Tibial nerve (tissue), 4 donors: Measurements from ENCODE around the gene HSPB6.

Experiments used
- EP300 ChIP-seq, 2 donors: sonication (generic); formaldehyde crosslinking; IDR thresholded peaks; one replicate each; pipeline ENCODE4 v1.6.1; 2017; ENCODE audit warnings: antibody characterized with exemption in 2 of 2, mild to moderate bottlenecking in 1 of 2
- POLR2A ChIP-seq, 2 donors: fragments of 450-650 bp; IDR thresholded peaks; one replicate each; pipeline ENCODE4 v1.6.1; 2017; ENCODE audit warnings: antibody characterized with exemption in 2 of 2, mild to moderate bottlenecking in 2 of 2, moderate library complexity in 2 of 2
- TF ChIP-seq, protein P1 (sequence below), 5 experiments: fragments of 200-600 bp in 3 of 5; fragments of 450-650 bp in 2 of 5; sonication (generic) in 3 of 5; IDR thresholded peaks; one replicate each; pipeline ENCODE4 v1.5.1; 2016 to 2019; ENCODE audit warnings: antibody characterized with exemption in 5 of 5, mild to moderate bottlenecking in 3 of 5, moderate library complexity in 2 of 5

DNA sequence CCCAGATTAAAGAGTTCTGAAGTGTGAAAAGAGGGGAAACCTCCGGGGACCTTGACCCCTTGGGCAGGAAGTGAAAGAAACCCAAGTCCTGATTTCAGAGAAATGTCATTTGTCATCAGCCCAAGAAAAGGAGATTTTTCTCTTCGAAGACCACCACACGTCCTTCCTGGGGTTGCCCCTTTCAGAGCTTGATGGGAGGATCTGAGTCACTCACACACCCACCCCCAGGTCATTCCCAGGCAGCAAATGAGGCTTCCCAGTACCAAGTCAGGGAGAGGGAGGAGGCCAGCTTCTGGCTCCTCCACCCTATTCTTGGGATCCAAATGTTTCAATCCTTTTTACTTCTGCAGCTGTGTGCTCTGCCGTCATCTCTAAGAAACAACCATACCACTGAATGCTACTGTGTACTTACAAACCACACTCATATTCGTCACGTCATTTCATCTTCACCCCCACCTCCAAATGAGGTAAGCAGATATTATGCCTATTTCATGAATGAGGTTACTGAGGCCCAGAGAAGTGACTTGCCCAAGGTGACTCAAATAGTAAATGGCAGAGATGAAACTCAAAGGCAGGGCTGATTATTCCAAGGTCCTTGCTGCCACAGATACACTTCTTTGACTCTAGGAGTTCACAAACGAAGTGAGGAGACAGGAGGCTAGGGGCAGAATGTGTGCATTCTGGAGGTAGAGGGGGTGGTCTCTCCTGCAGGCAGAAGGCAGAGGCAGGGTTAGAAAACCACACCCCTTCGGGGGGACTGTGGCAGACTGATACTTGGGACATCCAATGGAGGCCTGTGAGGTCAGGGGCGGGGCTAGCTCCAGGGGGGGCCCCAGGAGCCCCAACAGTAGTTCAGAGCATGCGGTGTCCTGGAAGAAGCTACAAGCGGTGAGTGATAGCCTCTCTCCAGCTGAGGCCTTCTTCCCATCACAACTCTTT is 44.0 kb downstream of the HSPB6 start:
- TF ChIP-seq, protein P1, sequence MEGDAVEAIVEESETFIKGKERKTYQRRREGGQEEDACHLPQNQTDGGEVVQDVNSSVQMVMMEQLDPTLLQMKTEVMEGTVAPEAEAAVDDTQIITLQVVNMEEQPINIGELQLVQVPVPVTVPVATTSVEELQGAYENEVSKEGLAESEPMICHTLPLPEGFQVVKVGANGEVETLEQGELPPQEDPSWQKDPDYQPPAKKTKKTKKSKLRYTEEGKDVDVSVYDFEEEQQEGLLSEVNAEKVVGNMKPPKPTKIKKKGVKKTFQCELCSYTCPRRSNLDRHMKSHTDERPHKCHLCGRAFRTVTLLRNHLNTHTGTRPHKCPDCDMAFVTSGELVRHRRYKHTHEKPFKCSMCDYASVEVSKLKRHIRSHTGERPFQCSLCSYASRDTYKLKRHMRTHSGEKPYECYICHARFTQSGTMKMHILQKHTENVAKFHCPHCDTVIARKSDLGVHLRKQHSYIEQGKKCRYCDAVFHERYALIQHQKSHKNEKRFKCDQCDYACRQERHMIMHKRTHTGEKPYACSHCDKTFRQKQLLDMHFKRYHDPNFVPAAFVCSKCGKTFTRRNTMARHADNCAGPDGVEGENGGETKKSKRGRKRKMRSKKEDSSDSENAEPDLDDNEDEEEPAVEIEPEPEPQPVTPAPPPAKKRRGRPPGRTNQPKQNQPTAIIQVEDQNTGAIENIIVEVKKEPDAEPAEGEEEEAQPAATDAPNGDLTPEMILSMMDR (IDR thresholded peaks at IDR 0.05) = no peak
- TF ChIP-seq EP300 (IDR thresholded peaks at IDR 0.05) (no peak), POLR2A (IDR thresholded peaks at IDR 0.05) (no peak)
